ENCODE measurements around the gene MDFIC2. TPM values are rescaled to one million over a fixed set of nuclear protein-coding genes. Genes with fewer than 3 reads are reported as not detected.
A peak's percentile ranks its signal among the peaks of the same experiment; 100 is the strongest.
"Not testable (repeated sequence)": the region's sequence is repeated elsewhere in the genome, so short reads cannot be mapped to it uniquely, and the experiment has no call there.

The MDFIC2 gene
- total RNA-seq: 0.31 TPM
- under 1 TPM in 4 of 8 donors, not detected in 4; 0.20 to 0.63 (median 0.26) TPM for polyA plus RNA-seq (ENCODE audit: insufficient read depth in 1 of 8, insufficient read length in 8 of 8, low replicate concordance in 1 of 8)
- long read RNA-seq, donor 1: 0 reads
- long read RNA-seq, donor 2: 0 reads
- long read RNA-seq, donor 3: 0 reads
- long read RNA-seq, donor 4: 0 reads
- long read RNA-seq, donor 5: 0 reads
- long read RNA-seq, donor 6: 0 reads
- long read RNA-seq, donor 7: 0 reads
- long read RNA-seq, donor 8: 0 reads
- long read RNA-seq, donor 9: 0 reads
- long read RNA-seq, donor 10: 0 reads
- long read RNA-seq, donor 11: 0 reads

GRCh38 chr3:70312336-70312735 lies at the start of gene MDFIC2:
Gene MDFIC2 (minus strand): TSS chr3:70312638. CDS start chr3:70311973, 665 bp downstream.
- H3K27ac ChIP-seq (ENCODE audit: low read length): no peak within 1 kb of the TSS
- H3K4me1 ChIP-seq (ENCODE audit: control insufficient read depth, insufficient read depth, low read length): no peaks in the 10 kb centered on the region
- H3K27me3 ChIP-seq (ENCODE audit: control insufficient read depth, insufficient read depth, low read length): no peaks in the 10 kb centered on the region
- DNase-seq: no peak
- H3K36me3 ChIP-seq (ENCODE audit: control insufficient read depth, insufficient read depth, low read length): no peaks in the 10 kb centered on the region
- no peak within 1 kb of the TSS for H3K4me3 ChIP-seq (ENCODE audit: low read length)
- H3K9me3 ChIP-seq (replicated peaks; ENCODE audit: control insufficient read depth, low read depth, low read length): no peaks in the 10 kb centered on the region
- 48% methylated on average over 3 of the region's 7 CpGs for WGBS (ENCODE audit: insufficient coverage)

- Histone ChIP-seq H3K36me3 (ENCODE audit: control insufficient read depth, insufficient read depth, low read length) (no peaks in the 10 kb centered on the region), H3K9me3 (replicated peaks; ENCODE audit: control insufficient read depth, low read depth, low read length) (peaks cover 4% of the 10 kb centered on the region), H3K27ac (ENCODE audit: low read length) (no peak overlapping the region), H3K27me3 (ENCODE audit: control insufficient read depth, insufficient read depth, low read length) (no peaks in the 10 kb centered on the region), H3K4me1 (ENCODE audit: control insufficient read depth, insufficient read depth, low read length) (no peaks in the 10 kb centered on the region), H3K4me3 (ENCODE audit: low read length) (no peak overlapping the region)
- 60% methylated on average over 1 of the region's 9 CpGs for WGBS (ENCODE audit: insufficient coverage)
- no peak for DNase-seq
Observed at GRCh38 chr3:70360979-70361760, 48.7 kb upstream of the MDFIC2 start.

- WGBS (ENCODE audit: insufficient coverage): no CpG with 5 or more reads among the region's 5 CpGs
- Histone ChIP-seq H3K27ac (ENCODE audit: low read length) (no peak overlapping the region), H3K36me3 (ENCODE audit: control insufficient read depth, insufficient read depth, low read length) (no peaks in the 10 kb centered on the region), H3K9me3 (replicated peaks; ENCODE audit: control insufficient read depth, low read depth, low read length) (peaks cover 4% of the 10 kb centered on the region), H3K27me3 (ENCODE audit: control insufficient read depth, insufficient read depth, low read length) (no peaks in the 10 kb centered on the region), H3K4me3 (ENCODE audit: low read length) (no peak overlapping the region), H3K4me1 (ENCODE audit: control insufficient read depth, insufficient read depth, low read length) (no peaks in the 10 kb centered on the region)
- no peak for DNase-seq
Observed at GRCh38 chr3:70359711-70360110, 47.3 kb upstream of the MDFIC2 start.

- Histone ChIP-seq H3K9me3 (replicated peaks; ENCODE audit: control insufficient read depth, low read depth, low read length) (peaks cover under 1% of the 10 kb centered on the region), H3K27me3 (ENCODE audit: control insufficient read depth, insufficient read depth, low read length) (no peaks in the 10 kb centered on the region), H3K4me3 (ENCODE audit: low read length) (no peak overlapping the region), H3K4me1 (ENCODE audit: control insufficient read depth, insufficient read depth, low read length) (no peaks in the 10 kb centered on the region), H3K27ac (ENCODE audit: low read length) (no peak overlapping the region), H3K36me3 (ENCODE audit: control insufficient read depth, insufficient read depth, low read length) (no peaks in the 10 kb centered on the region)
- peak; percentile 54 for DNase-seq
- WGBS (ENCODE audit: insufficient coverage): no CpG with 5 or more reads among the region's 3 CpGs
Observed at GRCh38 chr3:70358978-70359580, 46.6 kb upstream of the MDFIC2 start.

GRCh38 chr3:70352215-70352614 lies 39.8 kb upstream of the MDFIC2 start:
- no peak for DNase-seq
- Histone ChIP-seq H3K27me3 (ENCODE audit: control insufficient read depth, insufficient read depth, low read length) (no peaks in the 10 kb centered on the region), H3K4me1 (ENCODE audit: control insufficient read depth, insufficient read depth, low read length) (no peaks in the 10 kb centered on the region), H3K36me3 (ENCODE audit: control insufficient read depth, insufficient read depth, low read length) (no peaks in the 10 kb centered on the region), H3K27ac (ENCODE audit: low read length) (no peak overlapping the region), H3K9me3 (replicated peaks; ENCODE audit: control insufficient read depth, low read depth, low read length) (no peaks in the 10 kb centered on the region), H3K4me3 (ENCODE audit: low read length) (no peak overlapping the region)

- no CpG with 5 or more reads among the region's 1 CpG for WGBS (ENCODE audit: insufficient coverage)
- Histone ChIP-seq H3K27me3 (ENCODE audit: control insufficient read depth, insufficient read depth, low read length) (no peaks in the 10 kb centered on the region), H3K9me3 (replicated peaks; ENCODE audit: control insufficient read depth, low read depth, low read length) (no peaks in the 10 kb centered on the region), H3K36me3 (ENCODE audit: control insufficient read depth, insufficient read depth, low read length) (no peaks in the 10 kb centered on the region), H3K27ac (ENCODE audit: low read length) (no peak overlapping the region), H3K4me3 (ENCODE audit: low read length) (no peak overlapping the region), H3K4me1 (ENCODE audit: control insufficient read depth, insufficient read depth, low read length) (no peaks in the 10 kb centered on the region)
- DNase-seq: no peak
Observed at GRCh38 chr3:70342149-70342548, 29.7 kb upstream of the MDFIC2 start.

GRCh38 chr3:70336885-70337284 lies 24.4 kb upstream of the MDFIC2 start:
- H3K4me3 ChIP-seq (ENCODE audit: low read length); H3K4me1 ChIP-seq (ENCODE audit: control insufficient read depth, insufficient read depth, low read length); DNase-seq; H3K27ac ChIP-seq (ENCODE audit: low read length); H3K9me3 ChIP-seq (replicated peaks; ENCODE audit: control insufficient read depth, low read depth, low read length); H3K36me3 ChIP-seq (ENCODE audit: control insufficient read depth, insufficient read depth, low read length); H3K27me3 ChIP-seq (ENCODE audit: control insufficient read depth, insufficient read depth, low read length): not testable (repeated sequence)
- no CpG with 5 or more reads among the region's 1 CpG for WGBS (ENCODE audit: insufficient coverage)

- Histone ChIP-seq H3K36me3 (ENCODE audit: control insufficient read depth, insufficient read depth, low read length) (no peaks in the 10 kb centered on the region), H3K4me3 (ENCODE audit: low read length) (no peak overlapping the region), H3K9me3 (replicated peaks; ENCODE audit: control insufficient read depth, low read depth, low read length) (no peaks in the 10 kb centered on the region), H3K27ac (ENCODE audit: low read length) (no peak overlapping the region), H3K4me1 (ENCODE audit: control insufficient read depth, insufficient read depth, low read length) (no peaks in the 10 kb centered on the region), H3K27me3 (ENCODE audit: control insufficient read depth, insufficient read depth, low read length) (no peaks in the 10 kb centered on the region)
- DNase-seq: no peak
- WGBS (ENCODE audit: insufficient coverage): 100% methylated on average over 1 of the region's 3 CpGs
Observed at GRCh38 chr3:70333080-70333479, 20.6 kb upstream of the MDFIC2 start.

GRCh38 chr3:70315021-70315420 lies 2.6 kb upstream of the MDFIC2 start:
- Histone ChIP-seq H3K9me3 (replicated peaks; ENCODE audit: control insufficient read depth, low read depth, low read length) (no peaks in the 10 kb centered on the region), H3K4me3 (ENCODE audit: low read length) (no peak overlapping the region), H3K4me1 (ENCODE audit: control insufficient read depth, insufficient read depth, low read length) (no peaks in the 10 kb centered on the region), H3K27me3 (ENCODE audit: control insufficient read depth, insufficient read depth, low read length) (no peaks in the 10 kb centered on the region), H3K27ac (ENCODE audit: low read length) (no peak overlapping the region), H3K36me3 (ENCODE audit: control insufficient read depth, insufficient read depth, low read length) (no peaks in the 10 kb centered on the region)
- no peak for DNase-seq
- no CpG with 5 or more reads among the region's 1 CpG for WGBS (ENCODE audit: insufficient coverage)

- WGBS (ENCODE audit: insufficient coverage): no CpG with 5 or more reads among the region's 1 CpG
Observed at GRCh38 chr3:70310809-70311208, 1.6 kb downstream of the MDFIC2 start.

More at GRCh38 chr3:70310809-70311208, 1.6 kb downstream of the MDFIC2 start:
- no peaks in the 10 kb centered on the region for H3K9me3 ChIP-seq (replicated peaks; ENCODE audit: control insufficient read depth, low read depth, low read length)
- H3K36me3 ChIP-seq (ENCODE audit: control insufficient read depth, insufficient read depth, low read length): no peaks in the 10 kb centered on the region
- DNase-seq: no peak
- H3K4me1 ChIP-seq (ENCODE audit: control insufficient read depth, insufficient read depth, low read length): no peaks in the 10 kb centered on the region
- H3K4me3 ChIP-seq (ENCODE audit: low read length): no peak overlapping the region
- H3K27ac ChIP-seq (ENCODE audit: low read length): no peak overlapping the region
- H3K27me3 ChIP-seq (ENCODE audit: control insufficient read depth, insufficient read depth, low read length): no peaks in the 10 kb centered on the region
